HG02571 (cell line): ENCODE results near the gene PLXNA2.
A peak's percentile ranks its signal among the peaks of the same experiment; 100 is the strongest.

ENCODE experiments used
- ATAC-seq: cut with Tn5 transposase; IDR thresholded peaks from one replicate; pipeline ENCODE4 v1.9.1; 2021; ENCODE audit warnings: mild to moderate bottlenecking, moderate library complexity; ENCODE audit not compliant: unreplicated experiment

Gene PLXNA2

DNA sequence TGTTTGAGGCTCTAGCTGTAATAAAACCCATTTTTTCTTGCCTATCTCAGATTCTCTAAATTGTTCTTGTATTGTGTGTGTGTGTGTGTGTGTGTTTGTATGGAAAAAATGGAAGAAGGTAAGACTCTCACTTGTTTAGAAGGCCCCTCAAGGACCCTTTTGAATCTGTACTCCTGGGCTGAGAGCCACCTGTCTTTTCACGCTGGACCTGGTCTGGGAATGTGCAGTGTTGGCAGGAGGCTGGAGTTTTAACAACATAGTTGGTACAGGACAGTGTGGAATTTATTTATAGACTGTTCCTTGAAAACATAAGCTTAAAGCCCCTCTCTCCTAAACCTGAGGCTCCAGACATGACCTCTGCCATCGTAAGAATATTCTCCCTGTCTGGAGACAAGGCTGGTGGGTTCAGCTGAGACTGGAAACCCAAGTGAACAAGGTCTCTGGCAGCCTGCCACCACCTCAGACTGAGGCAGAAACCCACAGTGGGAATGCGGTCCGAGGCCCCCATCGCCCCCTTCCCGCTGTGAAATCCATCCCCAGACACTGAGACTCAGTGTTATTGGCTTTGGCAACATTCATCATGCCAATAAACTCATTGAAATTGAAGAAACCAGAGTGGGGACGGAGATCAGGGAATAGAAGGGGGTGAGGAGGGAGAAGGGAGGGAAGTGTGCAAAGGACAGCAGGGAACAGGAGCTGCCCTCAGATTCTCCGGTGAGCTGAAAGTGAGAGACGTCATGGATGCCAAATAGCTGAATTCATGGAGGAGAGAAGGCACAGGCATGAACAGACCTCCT lies 24.6 kb upstream of the PLXNA2 start:
- no peak for ATAC-seq

DNA sequence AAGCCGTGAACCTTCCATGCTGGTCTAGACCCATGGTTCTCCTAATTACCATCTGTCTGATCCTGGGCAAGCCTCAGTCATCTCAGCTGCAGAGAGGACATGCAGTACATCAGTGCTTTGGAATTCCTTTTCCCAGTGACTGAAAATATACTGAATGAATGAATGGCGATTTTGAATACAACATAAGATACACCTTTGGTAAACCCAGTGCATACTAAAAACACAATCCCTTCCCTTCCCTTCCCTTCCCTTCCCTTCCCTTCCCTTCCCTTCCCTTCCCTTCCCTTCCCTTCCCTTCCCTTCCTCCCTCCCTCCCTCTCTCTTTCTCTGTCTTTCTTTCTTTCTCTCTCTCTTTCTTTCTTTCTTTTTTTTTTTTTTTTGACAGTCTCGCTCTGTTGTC lies 21.3 kb upstream of the PLXNA2 start:
- ATAC-seq: no peak

DNA sequence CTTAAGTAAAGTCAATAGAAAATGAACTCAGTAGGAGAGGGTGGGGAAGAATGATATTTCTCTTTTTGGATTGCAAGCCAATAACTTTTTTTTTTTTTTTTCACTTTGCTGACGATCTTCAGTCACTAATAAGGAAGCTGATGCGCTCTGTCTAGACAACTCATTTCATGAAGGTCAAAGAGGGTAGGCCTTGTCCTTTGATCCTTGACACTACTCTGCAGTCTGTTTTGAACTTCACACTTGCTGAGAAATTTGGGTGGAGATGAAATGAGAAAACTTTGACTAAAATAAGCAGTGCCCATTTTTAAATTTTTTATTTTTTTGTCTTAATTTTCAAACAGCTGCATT lies 20.9 kb upstream of the PLXNA2 start:
- no peak for ATAC-seq

DNA sequence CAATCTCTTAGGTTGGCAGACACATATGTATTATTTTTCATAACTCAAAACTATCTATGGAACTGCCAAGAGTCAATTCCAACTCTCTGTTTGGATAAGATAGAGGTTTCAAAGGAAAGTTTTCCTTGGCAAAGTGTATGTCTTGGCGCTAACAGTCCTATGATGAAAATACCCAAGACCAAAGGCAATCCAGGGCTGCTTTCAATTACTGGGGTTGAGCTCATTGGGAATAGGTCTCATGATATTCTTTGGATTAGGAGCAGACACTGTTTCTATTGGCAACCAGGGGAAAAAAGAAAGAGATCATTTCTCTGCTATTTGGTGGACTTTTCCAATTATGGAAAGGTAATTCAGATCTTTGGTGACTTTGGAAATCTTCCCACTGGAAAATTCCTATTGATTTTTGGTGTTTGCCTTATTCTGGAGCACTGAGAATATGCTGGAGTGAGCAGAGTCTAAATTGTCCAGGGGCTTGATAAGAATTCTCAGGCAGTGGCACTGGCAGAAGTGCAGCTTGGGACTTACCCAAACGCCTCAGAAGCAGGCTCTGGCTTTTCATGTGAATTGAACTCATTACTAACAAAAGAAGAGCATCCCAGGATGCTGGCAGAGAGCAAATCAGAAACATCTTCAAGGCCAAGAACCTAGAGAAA lies 20.4 kb upstream of the PLXNA2 start:
- ATAC-seq: no peak

DNA sequence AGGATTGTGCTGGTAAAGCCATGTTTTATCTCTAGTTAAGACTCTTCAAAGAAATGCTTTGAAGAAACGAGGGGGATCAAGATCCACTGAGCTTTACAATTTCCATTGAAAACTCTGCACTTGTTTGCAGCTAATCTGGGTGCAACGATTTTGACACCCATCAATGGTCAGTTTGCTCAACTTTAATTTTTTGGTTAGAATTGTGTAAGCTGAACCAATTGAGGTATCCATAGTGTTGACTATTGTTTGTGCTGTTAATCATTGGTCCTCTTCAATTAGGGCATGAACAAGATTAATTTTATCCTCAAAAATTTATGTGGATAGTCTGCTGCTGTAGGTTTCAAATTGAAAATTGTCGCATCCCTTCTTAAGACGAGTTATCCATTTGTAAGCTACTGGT lies 17.7 kb upstream of the PLXNA2 start:
- ATAC-seq: no peak

DNA sequence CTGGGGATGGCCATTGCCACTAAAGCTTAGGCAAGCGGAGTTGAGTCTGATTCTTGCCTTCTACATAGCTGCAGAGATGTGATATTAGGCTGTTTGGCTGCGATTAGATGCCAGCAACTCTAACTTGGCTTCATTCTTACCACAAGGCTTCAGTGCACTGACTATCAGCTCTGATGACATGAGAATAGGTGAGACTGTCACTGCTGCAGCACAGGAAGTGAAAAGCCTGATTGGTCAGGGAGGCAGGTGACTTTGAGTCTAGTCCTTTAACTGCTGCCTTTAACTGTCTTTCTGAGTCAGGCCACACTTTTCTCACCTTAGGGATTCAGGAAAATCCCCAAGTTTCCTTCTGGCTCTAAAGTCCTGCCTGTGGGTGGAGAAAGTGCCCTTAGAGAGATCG lies 14.1 kb upstream of the PLXNA2 start:
- ATAC-seq: no peak

DNA sequence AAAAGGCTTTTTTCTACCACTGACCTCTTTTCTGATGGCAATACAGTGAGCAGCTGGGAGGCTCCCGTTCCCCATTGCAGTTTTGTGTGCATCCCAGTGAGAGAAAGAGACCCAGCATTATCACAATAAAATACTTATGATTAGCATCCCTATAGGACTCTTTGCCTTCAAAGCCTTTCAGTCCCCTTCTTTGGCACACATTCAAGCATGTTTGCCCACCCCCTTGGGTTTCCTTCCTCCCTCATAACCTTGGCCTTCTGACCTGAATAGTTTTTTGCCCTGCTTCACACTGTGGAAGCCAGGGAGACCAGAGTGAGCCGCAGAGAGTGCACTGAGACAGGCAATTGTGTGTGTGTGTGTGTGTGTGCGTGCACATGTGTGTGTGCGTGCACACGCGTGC lies 13.2 kb upstream of the PLXNA2 start:
- ATAC-seq: no peak

DNA sequence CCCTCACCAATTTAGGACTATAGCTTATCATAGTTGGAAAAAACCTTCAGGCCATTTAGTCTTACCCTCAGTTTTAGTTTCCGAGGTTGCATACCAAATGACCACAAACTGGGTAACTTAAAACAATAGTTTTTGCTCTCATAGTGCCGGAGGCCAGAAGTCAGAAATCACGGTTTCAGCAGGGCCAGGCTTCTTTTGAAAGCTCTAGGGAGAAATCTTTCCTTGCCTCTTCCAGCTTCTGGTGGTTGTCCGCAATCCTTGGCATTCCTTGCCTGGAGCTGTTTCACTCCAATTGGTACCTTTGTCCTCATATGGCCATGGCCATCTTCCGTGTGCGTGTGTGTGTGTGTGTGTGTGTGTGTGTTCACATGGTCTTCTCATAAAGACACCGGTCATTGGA lies 12.4 kb upstream of the PLXNA2 start:
- ATAC-seq: no peak

DNA sequence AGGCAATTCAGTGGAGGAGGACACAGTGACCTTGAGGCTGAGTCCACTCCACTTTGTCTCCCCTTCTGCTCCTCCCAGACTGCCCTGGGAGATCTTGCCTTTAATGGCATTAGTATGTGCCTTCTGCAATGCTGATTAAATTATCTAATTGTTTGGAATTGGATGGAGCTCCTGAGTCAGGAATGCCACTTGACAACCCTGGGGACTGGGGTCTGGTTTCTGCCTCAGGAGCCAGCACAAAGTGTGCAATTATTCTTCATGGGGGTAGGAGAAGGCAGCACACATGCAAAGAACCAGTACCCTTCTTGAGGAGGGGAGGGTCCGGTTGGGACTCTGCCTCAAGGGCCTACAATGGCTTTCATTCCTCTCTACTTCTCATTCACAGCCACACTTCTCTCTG lies 11.9 kb upstream of the PLXNA2 start:
- no peak for ATAC-seq

DNA sequence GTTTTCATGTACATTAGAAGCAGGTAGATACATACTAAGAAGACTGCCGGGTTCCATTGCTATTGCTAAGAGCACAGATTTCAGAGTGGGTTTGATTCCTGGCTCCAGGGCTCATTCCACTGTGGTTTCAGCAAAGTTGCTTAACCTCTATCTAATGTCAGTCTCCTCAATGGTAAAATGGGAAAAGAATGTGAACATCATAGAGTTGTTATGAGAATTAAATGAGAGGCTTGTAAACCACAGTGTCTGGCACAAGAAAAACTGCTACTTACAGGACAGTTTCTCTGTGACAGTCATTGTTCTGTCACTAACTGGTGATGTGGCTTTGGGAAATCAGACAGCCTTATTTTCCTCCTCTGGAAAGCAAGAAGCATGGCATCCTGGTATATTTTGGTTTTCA lies 10.7 kb upstream of the PLXNA2 start:
- no peak for ATAC-seq

DNA sequence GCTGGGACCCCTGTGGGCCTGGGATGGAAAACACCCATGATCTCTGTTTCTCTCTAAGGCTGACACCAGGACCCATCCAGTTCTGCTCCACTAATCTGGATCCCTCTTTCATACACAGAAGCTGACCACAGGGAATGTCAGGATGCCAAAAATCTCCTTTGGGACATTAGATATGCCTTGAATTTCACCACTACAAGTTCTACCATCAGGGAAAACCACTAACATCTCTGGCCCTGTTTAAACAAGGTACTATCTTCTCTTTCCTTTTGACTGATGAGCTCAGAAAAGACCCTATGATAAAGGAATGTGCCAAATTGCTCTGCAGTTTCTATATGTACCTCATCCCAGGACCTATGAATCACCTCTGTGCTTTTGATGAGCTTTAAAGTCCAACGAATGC lies 10.2 kb upstream of the PLXNA2 start:
- no peak for ATAC-seq

DNA sequence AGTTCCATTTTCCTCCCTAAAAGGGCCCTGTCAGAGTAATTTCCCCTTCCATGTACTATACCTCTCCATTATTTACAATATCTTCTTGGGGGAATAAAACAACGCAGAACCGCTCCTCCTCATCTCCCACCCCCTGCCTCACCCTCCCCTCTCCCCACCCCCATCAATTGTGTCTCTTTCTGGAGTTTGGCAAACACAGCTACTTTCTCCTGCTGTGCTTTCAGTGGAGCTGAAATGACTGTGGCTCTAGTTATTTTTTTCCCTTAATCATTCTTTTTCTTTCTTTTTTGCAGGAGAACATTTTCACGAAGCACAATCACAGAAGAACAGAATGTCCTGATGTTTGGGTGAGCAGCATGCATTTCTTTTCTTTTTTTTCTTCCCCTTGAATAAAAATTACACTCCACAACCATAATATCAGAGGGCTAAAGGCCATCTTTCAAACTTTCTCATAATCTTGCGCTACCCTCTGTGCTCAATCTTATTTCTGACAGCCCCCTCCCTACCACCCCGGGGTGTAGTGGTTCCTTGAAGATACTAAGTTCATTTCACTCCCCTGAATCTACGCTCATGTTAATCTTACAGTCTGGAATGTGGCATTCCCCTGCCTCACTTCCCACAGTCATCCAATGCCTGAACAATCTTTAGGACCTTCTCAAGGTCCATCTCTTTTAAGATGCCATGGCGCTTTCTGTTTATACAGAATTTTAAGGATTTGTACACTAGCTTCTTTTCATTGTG lies 8.8 kb upstream of the PLXNA2 start:
- no peak for ATAC-seq

DNA sequence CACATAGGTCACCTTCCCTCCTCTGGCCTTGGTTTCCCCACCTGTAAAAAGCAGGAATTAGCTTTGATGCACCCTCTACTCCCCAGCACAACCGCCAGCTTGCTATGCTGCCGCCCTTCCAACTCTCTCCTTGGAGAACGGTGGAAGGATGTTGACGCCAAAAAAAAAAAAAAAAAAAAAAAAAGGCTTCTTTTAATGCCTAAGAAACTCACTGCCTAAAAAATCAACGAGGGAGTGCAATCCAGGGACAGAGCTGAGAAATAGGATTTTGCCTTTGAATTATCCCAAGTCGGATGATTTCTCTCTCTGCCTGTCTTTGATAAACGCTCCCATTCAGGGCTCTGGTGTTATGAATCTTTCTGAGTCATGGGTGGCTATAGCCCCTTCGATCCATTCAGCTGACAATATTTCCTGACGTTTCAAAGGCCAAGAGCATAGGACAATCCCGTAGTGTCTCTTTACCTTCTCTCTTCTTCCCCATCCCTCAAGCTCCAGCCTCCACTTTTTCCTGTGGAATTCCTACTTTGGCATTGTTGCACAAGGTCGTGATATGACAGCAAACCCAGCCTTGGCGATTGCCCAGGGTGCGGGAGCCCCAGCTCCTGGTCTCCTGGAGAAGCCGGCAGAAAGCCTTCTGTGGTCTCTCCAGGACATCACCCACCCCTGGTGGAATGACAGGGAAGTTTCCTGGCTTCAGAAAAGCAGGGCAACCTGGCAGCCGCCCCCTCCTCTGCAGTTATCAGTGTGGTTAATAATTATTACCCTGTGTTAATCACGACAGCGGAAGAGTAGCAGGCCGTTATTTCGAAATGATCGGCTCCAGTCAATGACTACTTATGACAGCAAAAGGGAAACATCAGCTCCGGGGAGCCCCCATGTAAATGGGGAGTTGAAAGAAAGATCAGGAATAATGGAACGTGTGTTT lies 8.0 kb upstream of the PLXNA2 start:
- ATAC-seq: no peak

DNA sequence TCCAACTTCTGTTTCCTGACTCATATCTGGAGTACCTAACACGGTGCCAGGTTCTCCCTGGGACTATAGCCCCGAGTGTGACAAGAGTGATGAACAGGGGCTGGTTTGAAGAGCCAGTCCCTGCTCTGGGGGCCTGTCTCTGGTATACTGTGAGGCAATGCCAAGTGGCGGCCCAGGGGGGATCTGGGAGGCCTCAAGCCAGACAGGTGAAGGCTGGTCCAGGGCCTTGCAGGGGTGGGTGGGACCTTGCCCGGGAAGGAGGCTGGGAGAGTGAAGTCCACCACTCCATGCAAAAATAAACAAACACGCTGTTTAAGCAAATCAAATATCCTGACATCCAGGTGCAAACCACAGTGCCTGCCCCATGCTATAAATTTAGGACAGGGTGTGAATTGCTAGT lies 6.8 kb upstream of the PLXNA2 start:
- ATAC-seq: no peak

DNA sequence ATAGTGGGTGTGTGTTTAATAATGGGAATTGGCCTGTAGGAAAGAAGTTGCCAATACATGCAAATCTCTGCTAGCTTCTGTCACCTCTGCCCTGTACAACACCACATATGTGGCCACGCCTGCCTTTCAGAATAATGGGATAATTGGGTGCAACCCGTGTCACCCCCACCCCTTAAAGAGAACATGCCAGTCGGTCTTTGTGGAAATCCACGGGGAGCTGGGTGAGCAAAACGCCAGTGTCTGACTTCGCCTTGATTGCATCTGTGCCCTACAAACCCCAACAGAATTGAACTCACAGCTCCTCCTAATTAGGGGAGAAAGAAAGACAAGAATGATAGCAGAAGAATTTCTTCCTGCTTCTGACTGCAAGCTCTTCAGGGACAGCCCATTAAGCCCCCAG lies 6.4 kb upstream of the PLXNA2 start:
- no peak for ATAC-seq

DNA sequence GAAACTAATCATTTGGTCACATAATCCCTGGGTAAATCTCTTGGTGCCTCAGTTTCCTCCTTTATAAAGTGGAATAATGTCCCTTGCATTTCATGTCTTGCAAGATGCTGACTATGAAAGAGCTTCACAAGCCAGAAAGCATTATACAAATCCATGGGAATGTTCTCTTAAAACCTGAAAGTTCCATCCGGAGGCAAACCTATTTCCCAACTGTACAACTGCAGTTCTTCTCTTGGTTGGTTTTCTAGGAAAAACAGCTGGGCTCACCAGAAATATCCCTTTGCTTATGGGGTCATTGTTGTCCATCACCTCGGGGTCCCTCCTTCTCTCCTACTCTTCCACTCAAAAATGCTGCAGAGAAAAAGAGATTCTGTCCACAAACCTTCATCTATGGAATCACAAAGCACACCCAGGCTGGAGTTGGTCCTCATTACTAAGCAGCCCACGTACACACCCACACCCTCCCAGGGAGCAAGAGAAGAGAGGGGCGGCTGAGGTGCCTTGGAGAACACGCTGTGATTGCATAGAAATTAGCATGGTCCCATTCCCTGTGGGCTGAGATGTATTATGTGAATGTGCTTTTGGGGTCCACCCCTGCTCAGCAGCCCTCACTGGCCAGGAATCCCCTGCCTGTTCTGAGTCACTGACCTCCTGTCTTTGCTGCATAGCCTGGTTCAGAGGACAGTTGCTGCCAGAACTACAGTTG lies 5.0 kb upstream of the PLXNA2 start:
- ATAC-seq: no peak

DNA sequence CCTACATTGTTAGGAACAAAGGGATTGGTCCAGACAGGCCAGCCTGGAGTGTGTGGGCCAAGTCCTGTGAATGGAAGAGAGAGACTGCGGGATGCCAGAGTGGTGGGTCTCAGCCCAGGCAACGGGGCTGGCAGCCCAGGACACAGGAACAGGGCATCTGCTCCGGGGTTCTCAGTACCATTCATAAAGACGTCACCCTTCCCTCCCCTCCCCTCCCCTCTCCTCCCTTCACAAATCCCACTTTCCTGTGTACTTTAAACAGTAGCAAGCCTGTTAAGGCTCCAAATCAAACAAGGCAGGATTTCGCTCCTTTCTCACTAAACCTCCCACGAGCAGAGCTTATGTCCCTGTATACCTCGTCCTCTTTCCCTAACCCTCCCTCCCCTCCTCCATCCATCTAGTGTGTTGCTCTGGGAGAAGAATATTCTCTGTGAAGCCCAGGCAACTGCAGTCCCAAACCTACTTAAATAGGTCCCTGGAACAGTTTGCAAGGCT lies 4.2 kb upstream of the PLXNA2 start:
- no peak for ATAC-seq

DNA sequence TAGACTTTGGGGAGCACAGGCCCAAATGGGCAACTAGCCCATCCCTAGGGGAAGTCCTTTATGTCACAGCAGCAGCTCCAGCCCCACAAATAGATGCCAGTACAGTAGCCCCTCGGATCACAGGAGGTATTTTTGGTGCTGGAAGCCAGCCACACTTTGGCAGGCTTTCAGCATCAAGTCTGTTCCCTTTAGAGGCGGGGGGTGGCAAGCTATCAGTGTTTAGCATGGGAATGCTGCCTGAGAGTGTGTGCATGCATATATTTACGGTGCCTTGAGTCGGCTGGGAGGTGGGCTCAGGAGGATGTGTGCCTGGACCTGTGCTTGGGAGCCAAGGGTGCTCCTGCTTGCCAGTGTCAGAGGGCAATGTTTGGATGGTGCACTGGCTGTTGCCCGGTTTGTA lies 3.5 kb upstream of the PLXNA2 start:
- no peak for ATAC-seq

DNA sequence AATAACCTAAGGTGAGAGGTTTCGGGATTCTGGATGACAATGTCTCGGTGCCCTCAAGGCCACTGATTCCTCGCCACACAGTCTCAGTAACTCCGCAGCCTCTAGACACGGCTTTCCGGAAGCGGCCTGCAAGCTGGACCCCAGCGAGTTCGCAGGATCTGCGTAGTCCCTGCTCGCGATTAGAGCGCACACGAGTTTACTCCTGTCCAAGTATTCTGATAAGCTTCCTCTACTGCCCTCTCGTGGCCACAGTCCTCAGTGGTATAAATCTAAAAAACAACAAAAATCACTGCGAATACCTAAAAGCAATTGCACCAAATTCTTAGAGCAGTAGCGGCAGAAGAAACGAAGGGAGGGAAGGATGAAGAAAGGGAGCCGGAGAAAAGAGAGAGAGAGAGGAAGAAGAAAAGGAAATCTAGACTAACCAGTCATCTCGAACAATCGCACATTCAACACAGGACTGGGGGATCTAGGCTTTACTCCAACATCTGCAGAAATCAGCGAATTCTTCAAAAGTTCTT lies 1.1 kb upstream of the PLXNA2 start:
- ATAC-seq: peak; percentile 64

DNA sequence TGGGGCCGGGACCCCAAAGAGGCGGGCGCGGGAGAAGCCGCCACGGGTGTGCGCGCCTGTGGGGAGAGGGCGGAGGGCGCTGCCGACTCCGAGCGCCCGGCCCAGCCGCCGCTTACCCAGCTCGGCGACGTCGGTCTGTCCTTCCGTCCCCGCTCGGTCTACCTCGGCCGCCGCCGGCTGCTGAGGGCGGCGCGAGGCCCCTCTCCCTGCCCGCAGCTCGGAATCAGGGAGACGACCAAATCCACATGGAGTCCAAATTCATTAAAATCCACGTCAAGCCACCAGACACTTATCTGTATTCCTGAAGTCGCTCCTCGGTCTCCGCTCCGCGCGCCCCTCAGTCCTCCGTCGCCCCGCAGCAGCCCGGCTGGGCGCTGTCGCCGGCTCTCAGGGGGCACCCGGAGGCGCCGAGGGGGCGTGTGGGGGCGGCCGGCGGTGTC lies 637 bp downstream of the PLXNA2 start:
- no peak for ATAC-seq
